GM18526 (cell line): ENCODE data around the gene MVB12B.

Source experiments
- POLR2A ChIP-seq: IDR thresholded peaks from 3 replicates; pipeline ENCODE4 v1.6.1; 2011; ENCODE audit not compliant: insufficient read length; ENCODE audit errors: extremely low read depth

MVB12B gene

GRCh38 chr9:126377536-126377935 lies 50.9 kb downstream of the MVB12B start:
- TF ChIP-seq POLR2A, result no peak

GRCh38 chr9:126378761-126379160 lies 52.1 kb downstream of the MVB12B start:
- TF ChIP-seq POLR2A, result no peak

- no peak for TF ChIP-seq POLR2A
These were observed 53.2 kb downstream of the MVB12B start for GRCh38 chr9:126379661-126380360.

GRCh38 chr9:126380447-126380846 lies 53.8 kb downstream of the MVB12B start:
- no peak for TF ChIP-seq POLR2A

GRCh38 chr9:126381195-126381594 lies 54.6 kb downstream of the MVB12B start:
- no peak for TF ChIP-seq POLR2A

GRCh38 chr9:126383406-126384046 lies 56.9 kb downstream of the MVB12B start:
- TF ChIP-seq POLR2A, result no peak

- TF ChIP-seq POLR2A, result no peak
These were observed 58.3 kb downstream of the MVB12B start for GRCh38 chr9:126384926-126385325.

- TF ChIP-seq POLR2A, result no peak
These were observed 59.5 kb downstream of the MVB12B start for GRCh38 chr9:126386088-126386487.

- no peak for TF ChIP-seq POLR2A
These were observed 60.1 kb downstream of the MVB12B start for GRCh38 chr9:126386776-126387175.

- no peak for TF ChIP-seq POLR2A
These were observed 62.5 kb downstream of the MVB12B start for GRCh38 chr9:126388964-126389708.

- no peak for TF ChIP-seq POLR2A
These were observed 63.4 kb downstream of the MVB12B start for GRCh38 chr9:126389992-126390391.

GRCh38 chr9:126390923-126391322 lies 64.3 kb downstream of the MVB12B start:
- no peak for TF ChIP-seq POLR2A

GRCh38 chr9:126391713-126392661 lies 65.4 kb downstream of the MVB12B start:
- no peak for TF ChIP-seq POLR2A

GRCh38 chr9:126392662-126393371 lies 66.2 kb downstream of the MVB12B start:
- no peak for TF ChIP-seq POLR2A
